Putamen (tissue), 1 donor: ENCODE measurements around the gene CLEC4G.
"Not testable (repeated sequence)": the region's sequence is repeated elsewhere in the genome, so short reads cannot be mapped to it uniquely, and the experiment has no call there.

ENCODE experiments used
- DNase-seq: peaks from one replicate; pipeline ENCODE4 v3.0.0-alpha.2; 2016; ENCODE audit warnings: low spot score

Gene CLEC4G

GRCh38 chr19:7746903-7747884 lies 15.3 kb upstream of the CLEC4G start, which contains the start of gene CD209:
Gene CD209 (minus strand): TSS chr19:7747534. CDS start chr19:7747511, 23 bp downstream.
- no peak for DNase-seq

- DNase-seq, result not testable (repeated sequence)
Measured at GRCh38 chr19:7746306-7746705, 14.4 kb upstream of the CLEC4G start.

GRCh38 chr19:7744871-7745650 lies 13.2 kb upstream of the CLEC4G start:
- DNase-seq, result no peak

GRCh38 chr19:7744199-7744786 lies 12.4 kb upstream of the CLEC4G start:
- no peak for DNase-seq

GRCh38 chr19:7743425-7743841 lies 11.5 kb upstream of the CLEC4G start:
- DNase-seq, result no peak

GRCh38 chr19:7742991-7743390 lies 11.1 kb upstream of the CLEC4G start:
- DNase-seq, result no peak

- DNase-seq, result no peak
Measured at GRCh38 chr19:7742575-7742974, 10.7 kb upstream of the CLEC4G start.

GRCh38 chr19:7740682-7741054 lies 8.8 kb upstream of the CLEC4G start:
- no peak for DNase-seq

GRCh38 chr19:7739801-7740681 lies 8.1 kb upstream of the CLEC4G start:
- DNase-seq, result no peak

- DNase-seq, result no peak
Measured at GRCh38 chr19:7739211-7739755, 7.4 kb upstream of the CLEC4G start.

GRCh38 chr19:7738023-7738422 lies 6.1 kb upstream of the CLEC4G start:
- DNase-seq, result no peak

GRCh38 chr19:7737215-7737614 lies 5.3 kb upstream of the CLEC4G start:
- no peak for DNase-seq

- no peak for DNase-seq
Measured at GRCh38 chr19:7736148-7736547, 4.2 kb upstream of the CLEC4G start.

GRCh38 chr19:7734220-7735203 lies 2.6 kb upstream of the CLEC4G start:
- DNase-seq, result no peak

GRCh38 chr19:7733376-7733775 lies 1.5 kb upstream of the CLEC4G start:
- no peak for DNase-seq

- no peak for DNase-seq
Measured at GRCh38 chr19:7731615-7732014, 295 bp downstream of the CLEC4G start.

- no peak for DNase-seq
Measured at GRCh38 chr19:7731218-7731595, 703 bp downstream of the CLEC4G start.

- no peak for DNase-seq
Measured at GRCh38 chr19:7730286-7731217, 1.4 kb downstream of the CLEC4G start.

GRCh38 chr19:7729831-7730285 lies 2.1 kb downstream of the CLEC4G start:
- no peak for DNase-seq
